NOMO-1 treated with DMSO at 0.1 percent for 48 hours (cell line): ENCODE results near the gene NELL2.
"Not testable (repeated sequence)": the region's sequence is repeated elsewhere in the genome, so short reads cannot be mapped to it uniquely, and the experiment has no call there.

Source experiments
- DNase-seq: peaks from one replicate; lab custom pipeline; 2025; ENCODE audit not compliant: unreplicated experiment; lab: John Stamatoyannopoulos, UW

The NELL2 gene

DNA sequence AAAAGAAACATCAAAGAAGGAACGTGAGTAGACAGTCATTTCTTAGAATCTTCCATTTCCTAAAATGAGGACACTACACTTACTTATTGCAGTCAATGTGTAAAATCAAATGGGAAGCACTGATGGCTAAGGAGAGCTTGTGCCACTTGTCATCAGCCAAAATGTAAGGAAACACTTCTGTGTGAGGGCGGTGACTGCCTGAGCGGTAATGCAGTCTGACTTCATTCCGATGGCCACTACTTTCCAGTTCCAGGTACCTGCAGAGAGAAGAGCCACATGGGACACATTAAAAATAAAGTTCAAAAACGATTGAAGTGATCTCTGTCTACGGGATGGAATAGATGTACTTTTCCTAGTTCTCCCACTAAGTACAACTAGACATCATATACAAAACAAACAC is 96.3 kb downstream of the NELL2 start:
- no peak for DNase-seq

GRCh38 chr12:44778863-44779262 is 97.3 kb downstream of the NELL2 start:
- no peak for DNase-seq

GRCh38 chr12:44777044-44777443 is 99.1 kb downstream of the NELL2 start:
- no peak for DNase-seq

DNA sequence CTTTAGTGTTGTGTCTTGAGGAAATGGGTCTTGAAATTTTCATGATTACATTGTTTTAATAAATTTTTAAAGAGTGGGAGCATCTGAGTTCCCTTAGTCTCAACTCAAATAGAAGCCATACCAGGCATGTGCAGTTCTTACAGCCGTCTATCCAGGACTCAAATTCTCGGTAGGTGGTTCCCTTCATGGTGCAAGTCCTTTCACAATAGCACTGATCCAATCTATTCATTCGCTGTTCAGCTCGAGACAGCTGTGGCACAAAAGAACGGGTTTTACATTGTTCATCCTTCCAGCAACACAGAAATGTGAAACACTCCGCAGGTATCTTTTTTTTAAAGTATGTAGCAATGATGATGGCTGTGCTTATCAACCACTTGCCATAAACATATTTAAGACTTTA is 100.2 kb downstream of the NELL2 start:
- no peak for DNase-seq

GRCh38 chr12:44774815-44775411 is 101.2 kb downstream of the NELL2 start:
- DNase-seq: no peak

GRCh38 chr12:44771485-44772021 is 104.6 kb downstream of the NELL2 start:
- DNase-seq: no peak

GRCh38 chr12:44765796-44766195 is 110.3 kb downstream of the NELL2 start:
- no peak for DNase-seq

- no peak for DNase-seq
Observed at GRCh38 chr12:44763021-44763420, 113.1 kb downstream of the NELL2 start.

DNA sequence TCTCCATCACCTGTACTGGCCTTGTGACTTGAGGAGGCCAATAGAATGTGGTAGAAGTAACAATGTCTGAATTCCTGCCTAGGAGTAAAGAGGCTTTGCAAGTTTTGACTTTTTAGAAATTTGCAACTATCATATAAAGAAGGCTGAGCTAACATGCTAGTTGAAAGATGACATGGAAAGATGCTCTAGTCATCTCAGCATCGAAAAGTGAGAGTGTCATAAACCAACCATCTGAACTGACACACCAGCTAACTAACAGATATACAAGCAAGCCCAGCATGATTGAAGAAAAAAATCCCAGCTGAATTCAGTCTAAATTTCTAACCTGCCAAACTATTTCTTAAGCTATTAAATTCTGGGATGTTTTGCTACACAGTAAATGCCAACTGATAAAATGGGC is 116.8 kb downstream of the NELL2 start:
- no peak for DNase-seq

- no peak for DNase-seq
Observed at GRCh38 chr12:44750468-44750867, 125.6 kb downstream of the NELL2 start.

GRCh38 chr12:44749566-44749965 is 126.5 kb downstream of the NELL2 start:
- no peak for DNase-seq

GRCh38 chr12:44748950-44749468 is 127.1 kb downstream of the NELL2 start:
- no peak for DNase-seq

- not testable (repeated sequence) for DNase-seq
Observed at GRCh38 chr12:44741292-44741980, 134.7 kb downstream of the NELL2 start.

DNA sequence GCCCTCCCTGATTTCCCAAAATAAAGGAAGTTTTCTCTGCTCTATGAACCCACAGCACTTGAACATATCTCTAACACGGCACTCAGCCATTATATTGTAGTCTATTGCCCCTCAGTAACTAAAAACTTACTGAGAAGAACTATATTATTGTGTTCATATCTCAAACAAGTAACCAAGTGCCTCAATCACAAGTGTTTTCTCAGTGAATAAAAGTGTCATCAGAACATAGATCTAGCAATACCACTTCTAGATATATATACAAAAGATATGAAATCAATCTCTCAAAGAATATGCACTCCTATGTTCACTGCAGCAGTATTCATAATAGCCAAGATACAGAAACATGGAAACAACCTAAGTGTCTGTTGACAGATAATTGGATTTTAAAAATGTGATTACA is 138.1 kb downstream of the NELL2 start:
- DNase-seq: no peak

- no peak for DNase-seq
Observed at GRCh38 chr12:44728566-44728965, 147.5 kb downstream of the NELL2 start.

GRCh38 chr12:44720265-44720664 is 155.8 kb downstream of the NELL2 start:
- DNase-seq: no peak

DNA sequence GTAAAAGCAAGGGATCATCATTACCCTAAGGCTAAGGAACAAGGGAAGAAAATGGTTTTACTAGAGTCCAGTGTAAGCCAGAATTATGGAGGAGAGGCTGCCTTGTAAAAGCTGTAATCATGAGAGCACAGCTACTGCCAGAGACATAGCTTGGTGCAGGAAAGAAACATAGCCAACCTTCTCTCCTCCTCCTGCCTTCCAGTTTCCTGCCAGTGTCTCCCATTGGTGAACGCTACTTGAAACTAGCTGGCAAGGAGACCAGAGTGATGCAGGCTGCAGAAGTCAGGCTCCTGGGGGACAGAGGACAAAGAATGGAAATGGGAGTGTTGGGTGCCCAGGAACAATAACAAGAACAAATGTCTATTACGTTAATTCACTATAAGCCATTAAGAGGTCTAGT is 158.5 kb downstream of the NELL2 start:
- DNase-seq: no peak

GRCh38 chr12:44716711-44717110 is 159.4 kb downstream of the NELL2 start:
- DNase-seq: no peak

- DNase-seq: no peak
Observed at GRCh38 chr12:44711736-44712135, 164.4 kb downstream of the NELL2 start.

DNA sequence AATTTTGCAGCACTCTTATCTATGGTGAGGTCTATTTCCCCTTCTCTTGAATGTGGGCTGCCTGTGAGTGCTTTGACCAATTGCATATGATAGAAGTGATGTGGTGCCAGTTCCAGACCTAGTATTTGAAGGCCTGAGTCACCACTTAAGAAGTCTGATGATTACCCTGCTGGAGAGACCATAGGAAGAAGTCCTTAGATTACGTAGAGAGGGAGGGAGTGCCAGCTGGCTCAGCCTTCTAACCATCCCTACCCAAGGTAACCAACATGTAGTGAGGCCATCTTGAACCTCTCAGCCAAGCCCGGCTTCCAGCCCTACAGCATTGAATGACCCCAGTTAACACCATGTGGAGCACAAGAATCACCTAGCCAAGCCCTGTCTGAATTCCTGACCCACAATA is 166.9 kb downstream of the NELL2 start:
- no peak for DNase-seq

DNA sequence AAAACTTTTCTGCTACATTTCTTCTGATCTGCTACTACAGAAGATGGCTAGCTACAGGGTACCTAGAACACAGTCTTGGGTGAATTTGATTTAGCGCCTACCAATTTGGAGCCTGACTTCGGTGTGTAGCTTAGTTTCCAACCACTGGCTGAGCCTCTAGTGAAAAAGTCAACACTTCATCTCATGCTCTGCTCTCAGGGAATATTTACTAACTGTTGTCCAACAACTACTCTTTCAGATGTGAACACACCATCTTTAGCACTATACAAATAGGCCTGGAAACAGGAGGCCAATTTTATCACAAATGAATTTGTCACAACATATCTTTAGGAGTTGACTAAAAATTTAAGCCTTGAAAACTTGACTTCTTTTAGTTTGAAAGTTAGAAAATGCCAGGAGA is 167.9 kb downstream of the NELL2 start:
- no peak for DNase-seq

DNA sequence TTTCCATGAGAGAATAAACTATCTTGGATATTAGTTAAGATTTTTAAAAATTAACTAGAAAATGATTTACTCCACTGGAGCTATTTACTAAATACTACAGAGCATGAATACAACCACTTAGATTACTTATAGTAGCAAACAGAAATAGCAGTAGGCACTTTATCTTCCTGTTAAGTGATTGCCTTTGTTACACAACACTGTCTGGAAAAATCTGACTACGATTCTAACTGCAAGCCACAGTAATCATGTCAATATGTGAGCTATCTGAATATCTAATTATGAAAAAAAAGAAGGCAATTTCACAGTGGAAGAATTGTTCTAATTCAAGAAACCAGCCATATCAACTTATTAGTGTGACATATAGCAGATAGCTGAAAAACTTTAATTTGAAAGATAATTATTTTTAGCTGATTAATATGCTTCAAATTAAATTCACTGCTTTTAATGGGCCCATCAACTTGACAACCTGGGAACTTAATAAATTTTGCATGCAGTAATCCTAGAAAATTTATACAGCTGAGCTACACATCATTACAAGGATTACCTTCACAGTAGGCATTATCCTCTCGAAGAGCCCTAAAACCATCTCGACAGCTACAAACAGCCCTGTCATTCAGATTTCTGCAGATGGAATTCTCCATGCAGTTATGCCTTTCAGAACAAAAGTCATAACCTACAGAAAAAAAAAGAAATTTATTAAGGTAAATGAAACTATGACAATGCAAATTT is 172.8 kb downstream of the NELL2 start:
- DNase-seq: no peak
